Mesendoderm (in vitro differentiated cells): ENCODE measurements around the gene CD300LF.

Experiments
- DNase-seq: peaks from one replicate; pipeline ENCODE4 v3.0.0; 2013
- H2AK5ac ChIP-seq: 2 replicates; pipeline ENCODE4 v1.6.1; 2013; ENCODE audit warnings: low read length, inconsistent platforms
- H2BK120ac ChIP-seq: 2 replicates; pipeline ENCODE4 v1.6.1; 2013; ENCODE audit warnings: low read depth, mild to moderate bottlenecking, low read length, moderate library complexity, mixed read lengths
- H2BK15ac ChIP-seq: replicated peaks from 2 replicates; pipeline ENCODE4 v1.6.1; 2013; ENCODE audit warnings: low read depth, mild to moderate bottlenecking, moderate library complexity
- H2BK5ac ChIP-seq: 2 replicates; pipeline ENCODE4 v1.6.1; 2013; ENCODE audit warnings: low read length, inconsistent platforms
- H3K18ac ChIP-seq: 2 replicates; pipeline ENCODE4 v1.6.1; 2013; ENCODE audit warnings: mild to moderate bottlenecking, low read length, mixed read lengths
- H3K23ac ChIP-seq: one replicate; pipeline ENCODE4 v1.6.1; 2013; ENCODE audit warnings: low read length
- H3K27ac ChIP-seq: 2 replicates; pipeline ENCODE4 v1.5.1; 2013; ENCODE audit warnings: low read depth, mild to moderate bottlenecking, inconsistent platforms, low read length, moderate library complexity
- H3K27me3 ChIP-seq: 2 replicates; pipeline ENCODE4 v1.6.1; 2013; ENCODE audit warnings: low read length, control low read depth, mild to moderate bottlenecking, inconsistent platforms; ENCODE audit not compliant: insufficient read depth, poor library complexity
- H3K36me3 ChIP-seq: 2 replicates; pipeline ENCODE4 v1.6.1; 2013; ENCODE audit warnings: low read length, inconsistent platforms; ENCODE audit not compliant: control insufficient read depth, insufficient read depth
- H3K4ac ChIP-seq: one replicate; pipeline ENCODE4 v1.6.1; 2013; ENCODE audit warnings: low read depth, mild to moderate bottlenecking, low read length, moderate library complexity
- H3K4me1 ChIP-seq: 2 replicates; pipeline ENCODE4 v1.6.1; 2013; ENCODE audit warnings: low read depth, low read length, inconsistent platforms; ENCODE audit not compliant: control insufficient read depth
- H3K4me2 ChIP-seq: 2 replicates; pipeline ENCODE4 v1.6.1; 2013; ENCODE audit warnings: low read length
- H3K4me3 ChIP-seq: 2 replicates; pipeline ENCODE4 v1.5.1; 2013; ENCODE audit warnings: mild to moderate bottlenecking, low read length
- H3K56ac ChIP-seq: one replicate; pipeline ENCODE4 v1.6.1; 2013; ENCODE audit warnings: low read length
- H3K79me1 ChIP-seq: 2 replicates; pipeline ENCODE4 v1.6.1; 2013; ENCODE audit warnings: low read length, inconsistent platforms
- H3K79me2 ChIP-seq: 2 replicates; pipeline ENCODE4 v1.6.1; 2013; ENCODE audit warnings: mild to moderate bottlenecking, low read length; ENCODE audit not compliant: control insufficient read depth, insufficient read depth
- H3K9ac ChIP-seq: 2 replicates; pipeline ENCODE4 v1.6.1; 2013; ENCODE audit warnings: low read length, inconsistent platforms
- H4K5ac ChIP-seq: one replicate; pipeline ENCODE4 v1.6.1; 2013; ENCODE audit warnings: low read length
- H4K8ac ChIP-seq: one replicate; pipeline ENCODE4 v1.6.1; 2013; ENCODE audit warnings: low read depth, mild to moderate bottlenecking, control low read depth, low read length, moderate library complexity
- WGBS: extraction: QIAGEN DNeasy Blood & Tissue Kit; methylation state at CpG from one replicate; pipeline ENCODE4 v1.1.7; 2013; ENCODE audit warnings: low lambda C conversion rate, missing lambda C conversion rate; ENCODE audit not compliant: insufficient coverage; ENCODE audit errors: extremely low coverage; 5-methylcytosine and 5-hydroxymethylcytosine counted together

CD300LF gene

DNA sequence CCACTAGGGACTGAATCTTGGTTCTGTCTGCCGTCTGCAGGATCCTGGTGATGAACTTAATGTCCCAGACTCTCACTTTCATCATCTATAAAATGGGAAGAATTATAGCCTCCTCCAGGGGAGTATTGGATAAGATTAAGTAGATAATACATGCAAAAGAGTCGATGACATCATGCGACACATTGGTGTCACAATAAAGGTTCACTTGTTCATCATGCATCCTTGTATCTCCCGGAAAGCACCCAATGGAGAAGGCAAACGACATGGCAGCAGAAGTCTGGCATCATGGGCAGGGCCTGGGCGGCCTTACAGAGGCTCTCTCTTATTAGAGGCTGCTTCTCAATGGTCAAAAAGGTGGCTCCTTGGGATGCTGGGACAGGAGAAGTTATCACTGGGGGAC is 54.1 kb downstream of the CD300LF start:
- Histone ChIP-seq H2BK15ac (no peak overlapping the region), H3K27me3 (no peaks in the 10 kb centered on the region), H3K56ac (no peak overlapping the region), H3K9ac (no peak overlapping the region), H3K4ac (no peak overlapping the region), H2BK5ac (no peak overlapping the region), H3K18ac (no peak overlapping the region), H3K79me1 (no peaks in the 10 kb centered on the region), H3K4me3 (no peak overlapping the region), H2BK120ac (no peak overlapping the region), H2AK5ac (no peak overlapping the region), H4K8ac (no peak overlapping the region), H4K5ac (no peak overlapping the region), H3K36me3 (no peaks in the 10 kb centered on the region), H3K27ac (no peak overlapping the region), H3K79me2 (no peaks in the 10 kb centered on the region), H3K4me2 (no peak overlapping the region), H3K4me1 (no peaks in the 10 kb centered on the region), H3K23ac (no peak overlapping the region)
- no CpG with 5 or more reads among the region's 6 CpGs for WGBS
- DNase-seq: no peak

- no peaks in the 10 kb centered on the region for H3K27me3 ChIP-seq
- H3K4me1 ChIP-seq: no peaks in the 10 kb centered on the region
- no peak overlapping the region for H2BK15ac ChIP-seq
- no peaks in the 10 kb centered on the region for H3K79me1 ChIP-seq
- H3K27ac ChIP-seq: no peak overlapping the region
- H2AK5ac ChIP-seq: no peak overlapping the region
- H2BK5ac ChIP-seq: no peak overlapping the region
- no peaks in the 10 kb centered on the region for H3K36me3 ChIP-seq
- H3K18ac ChIP-seq: no peak overlapping the region
- H3K9ac ChIP-seq: no peak overlapping the region
- no peak overlapping the region for H2BK120ac ChIP-seq
- H3K4ac ChIP-seq: no peak overlapping the region
- no peak overlapping the region for H4K8ac ChIP-seq
- H3K79me2 ChIP-seq: no peaks in the 10 kb centered on the region
- H3K4me2 ChIP-seq: no peak overlapping the region
- H3K4me3 ChIP-seq: no peak overlapping the region
- H3K23ac ChIP-seq: no peak overlapping the region
- H3K56ac ChIP-seq: no peak overlapping the region
- DNase-seq: no peak
- WGBS: no CpG with 5 or more reads among the region's 5 CpGs
- no peak overlapping the region for H4K5ac ChIP-seq
Measured at GRCh38 chr17:74654742-74655141, 58.0 kb downstream of the CD300LF start.

- Histone ChIP-seq H3K27ac (no peak overlapping the region), H3K23ac (no peak overlapping the region), H2BK15ac (no peak overlapping the region), H3K36me3 (no peaks in the 10 kb centered on the region), H2BK5ac (no peak overlapping the region), H3K4me3 (no peak overlapping the region), H3K4ac (no peak overlapping the region), H4K8ac (no peak overlapping the region), H3K4me2 (no peak overlapping the region), H3K9ac (no peak overlapping the region), H3K79me2 (no peaks in the 10 kb centered on the region), H3K79me1 (no peaks in the 10 kb centered on the region), H3K4me1 (no peaks in the 10 kb centered on the region), H2AK5ac (no peak overlapping the region), H3K18ac (no peak overlapping the region), H3K56ac (no peak overlapping the region), H2BK120ac (no peak overlapping the region), H3K27me3 (no peaks in the 10 kb centered on the region), H4K5ac (no peak overlapping the region)
- WGBS: no CpG with 5 or more reads among the region's 3 CpGs
- DNase-seq: no peak
Measured at GRCh38 chr17:74652020-74652419, 60.7 kb downstream of the CD300LF start.

- H3K27ac ChIP-seq: no peak overlapping the region
Measured at GRCh38 chr17:74649909-74650308, 62.8 kb downstream of the CD300LF start.

GRCh38 chr17:74647871-74648672 is 64.7 kb downstream of the CD300LF start:
- Histone ChIP-seq H4K8ac (no peak overlapping the region), H3K4me3 (no peak overlapping the region), H3K79me2 (no peaks in the 10 kb centered on the region), H3K4ac (peak overlapping the region; percentile 49), H4K5ac (no peak overlapping the region), H2BK5ac (peak overlapping the region; percentile 22), H3K36me3 (no peaks in the 10 kb centered on the region), H3K56ac (peak overlapping the region; percentile 19), H3K27ac (no peak overlapping the region), H2BK15ac (no peak overlapping the region), H2AK5ac (no peak overlapping the region), H3K9ac (no peak overlapping the region), H3K23ac (no peak overlapping the region), H3K79me1 (no peaks in the 10 kb centered on the region), H3K4me1 (peaks cover 7% of the 10 kb centered on the region), H3K18ac (no peak overlapping the region), H3K27me3 (no peaks in the 10 kb centered on the region), H2BK120ac (no peak overlapping the region), H3K4me2 (no peak overlapping the region)
- DNase-seq: no peak
- WGBS: no CpG with 5 or more reads among the region's 9 CpGs

More at GRCh38 chr17:74649909-74650308, 62.8 kb downstream of the CD300LF start:
- H4K5ac ChIP-seq: no peak overlapping the region
- no peak overlapping the region for H3K56ac ChIP-seq
- no peak overlapping the region for H2AK5ac ChIP-seq
- no peak overlapping the region for H3K4ac ChIP-seq
- H3K23ac ChIP-seq: no peak overlapping the region
- peaks cover 2% of the 10 kb centered on the region for H3K4me1 ChIP-seq
- H3K18ac ChIP-seq: peak overlapping the region; percentile 6
- no peak overlapping the region for H2BK120ac ChIP-seq
- no CpG with 5 or more reads among the region's 6 CpGs for WGBS
- no peak overlapping the region for H3K4me3 ChIP-seq
- no peak overlapping the region for H4K8ac ChIP-seq
- no peaks in the 10 kb centered on the region for H3K79me1 ChIP-seq
- no peak overlapping the region for H3K4me2 ChIP-seq
- no peak overlapping the region for H3K9ac ChIP-seq
- no peaks in the 10 kb centered on the region for H3K36me3 ChIP-seq
- H2BK5ac ChIP-seq: no peak overlapping the region
- no peak for DNase-seq
- H3K79me2 ChIP-seq: no peaks in the 10 kb centered on the region
- no peaks in the 10 kb centered on the region for H3K27me3 ChIP-seq
- no peak overlapping the region for H2BK15ac ChIP-seq

DNA sequence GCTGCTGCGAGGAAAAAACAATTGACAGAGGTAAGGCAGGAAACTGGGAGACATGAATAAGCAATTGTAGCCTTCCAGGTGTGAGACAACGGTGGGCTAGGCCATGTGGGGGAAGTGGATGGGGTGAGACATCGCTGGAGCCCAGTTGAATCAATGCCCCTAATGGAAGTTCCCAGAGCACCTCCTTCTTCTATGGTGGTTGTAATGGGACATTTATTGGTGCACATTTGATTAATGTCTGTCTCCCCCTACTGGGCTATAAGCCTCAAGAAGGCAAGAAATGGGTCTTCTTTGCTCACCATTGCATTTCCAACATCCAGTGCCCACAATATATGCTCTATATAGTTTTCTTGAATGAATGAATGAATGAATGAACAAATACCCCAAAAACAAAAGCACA is 66.5 kb downstream of the CD300LF start:
- H3K79me2 ChIP-seq: no peaks in the 10 kb centered on the region
- H3K27me3 ChIP-seq: no peaks in the 10 kb centered on the region
- no peak overlapping the region for H3K9ac ChIP-seq
- H3K79me1 ChIP-seq: no peaks in the 10 kb centered on the region
- peaks cover 17% of the 10 kb centered on the region for H3K4me1 ChIP-seq
- H3K4me2 ChIP-seq: no peak overlapping the region
- no peak overlapping the region for H2AK5ac ChIP-seq
- H3K56ac ChIP-seq: peak overlapping the region; percentile 58
- no peak overlapping the region for H2BK15ac ChIP-seq
- no peak overlapping the region for H3K27ac ChIP-seq
- H3K18ac ChIP-seq: no peak overlapping the region
- peak overlapping the region; percentile 57 for H2BK5ac ChIP-seq
- no peak overlapping the region for H4K5ac ChIP-seq
- H3K4ac ChIP-seq: no peak overlapping the region
- no peaks in the 10 kb centered on the region for H3K36me3 ChIP-seq
- H3K4me3 ChIP-seq: no peak overlapping the region
- DNase-seq: peak; percentile 67
- no peak overlapping the region for H3K23ac ChIP-seq
- no CpG with 5 or more reads among the region's 3 CpGs for WGBS
- no peak overlapping the region for H4K8ac ChIP-seq
- H2BK120ac ChIP-seq: no peak overlapping the region
